ENCODE data around the gene RNF32. TPM values are rescaled to one million over a fixed set of nuclear protein-coding genes. Genes with fewer than 3 reads are reported as not detected.

The RNF32 gene
- total and polyA plus RNA-seq, 2 of the 13 experiments (the other 11 are each of a cell fraction or from before 2014, with no cell fraction given) = not detected

GRCh38 chr7:156609010-156609877, 31.3 kb upstream of the RNF32 start (continued):
- TF ChIP-seq STAT6 (CRISPR knock-in tag; IDR thresholded peaks at IDR 0.05; ENCODE audit: borderline replicate concordance) (no peak), SATB2 (CRISPR knock-in tag; IDR thresholded peaks at IDR 0.05) (no peak), HMG20B (CRISPR knock-in tag; conservative IDR thresholded peaks at IDR 0.05) (peak; percentile 80; the same call in 1 of the 2 replicates), SIN3A (IDR thresholded peaks at IDR 0.05; ENCODE audit: borderline replicate concordance, low read depth, low read length) (no peak), TRAFD1 (CRISPR knock-in tag; IDR thresholded peaks at IDR 0.05; ENCODE audit: borderline replicate concordance) (no peak), HCFC1 (IDR thresholded peaks at IDR 0.05; ENCODE audit: low read depth, low read length) (no peak), ZNF292 (CRISPR knock-in tag; IDR thresholded peaks at IDR 0.05; ENCODE audit: borderline replicate concordance, low read depth) (peak; percentile 43; the same call in 1 of the 2 replicates), SMAD1 (CRISPR knock-in tag; IDR thresholded peaks at IDR 0.05; ENCODE audit: borderline replicate concordance, low read depth) (no peak), HMGXB3 (CRISPR knock-in tag; IDR thresholded peaks at IDR 0.05; ENCODE audit: borderline replicate concordance) (peak; percentile 59; the same call in 1 of the 2 replicates), MTF2 (CRISPR knock-in tag; IDR thresholded peaks at IDR 0.05; ENCODE audit: borderline replicate concordance) (no peak), RNF2 (conservative IDR thresholded peaks at IDR 0.05; ENCODE audit: low read depth) (no peak), FOXO1 (CRISPR knock-in tag; IDR thresholded peaks at IDR 0.05) (peak; percentile 87), PAWR (CRISPR knock-in tag; IDR thresholded peaks at IDR 0.05; ENCODE audit: borderline replicate concordance) (0 out of 2 replicates have a peak, but pooled peaks have one; percentile 45), HOXA3 (CRISPR knock-in tag; IDR thresholded peaks at IDR 0.05) (peak; percentile 73), RFXAP (CRISPR knock-in tag; IDR thresholded peaks at IDR 0.05; ENCODE audit: borderline replicate concordance) (0 out of 2 replicates have a peak, but pooled peaks have one; percentile 42), HOXA5 (CRISPR knock-in tag; IDR thresholded peaks at IDR 0.05) (peak; percentile 47; the same call in 1 of the 2 replicates), ESRRA (CRISPR knock-in tag; IDR thresholded peaks at IDR 0.05; ENCODE audit: low read depth) (peak; percentile 54; the same call in 1 of the 2 replicates), DDIT3 (CRISPR knock-in tag; IDR thresholded peaks at IDR 0.05) (no peak), ZNF878 (CRISPR knock-in tag; IDR thresholded peaks at IDR 0.05) (0 out of 2 replicates have a peak, but pooled peaks have one; percentile 52), MBD4 (IDR thresholded peaks at IDR 0.05; ENCODE audit: borderline replicate concordance, low read length) (no peak)

Measured in HepG2 (cell line).